PC-9 (cell line): Measurements from ENCODE around the gene CRELD1. TPM values are rescaled to one million over a fixed set of nuclear protein-coding genes. Genes with fewer than 3 reads are reported as not detected.

Experiments used
- Bru-seq: library from RNA; stranded (reverse); fragments of 400-500 nt; gene quantifications from one replicate; lab custom pipeline; 2021; lab: Mats Ljungman, UMichigan
- BruChase-seq, 2 experiments: library from RNA; stranded (reverse); fragments of 400-500 nt; gene quantifications; one replicate each; lab custom pipeline; 2021; lab: Mats Ljungman, UMichigan
- BruUV-seq: library from RNA; stranded (reverse); fragments of 400-500 nt; replicated peaks from 2 replicates; lab custom pipeline; 2021; lab: Mats Ljungman, UMichigan
- CTCF ChIA-PET: fragments of 300-600 bp; sonication (Branson Sonifier 250); formaldehyde crosslinking; loops from one replicate; lab custom pipeline; 2022; ENCODE audit warnings: antibody characterized with exemption; lab: Charles Lee
- POLR2A ChIA-PET: fragments of 300-600 bp; sonication (Branson Sonifier 250); formaldehyde crosslinking; loops from one replicate; lab custom pipeline; 2022; ENCODE audit warnings: antibody characterized with exemption; ENCODE audit not compliant: unreplicated experiment; lab: Charles Lee
- DNase-seq, 2 experiments: peaks; one replicate each; pipeline versions ENCODE4 v3.0.0 to v3.0.0-alpha.2; 2015 to 2022; ENCODE audit warnings: mixed read lengths in 1 of 2
- H2AFZ ChIP-seq: fragments of 200-600 bp; sonication (generic); 2 replicates; pipeline ENCODE4 v1.8.1; 2017; ENCODE audit warnings: antibody characterized with exemption
- H3F3A ChIP-seq: fragments of 200-600 bp; sonication (generic); 2 replicates; pipeline ENCODE4 v1.8.1; 2017; ENCODE audit warnings: antibody characterized with exemption, mild to moderate bottlenecking, low read depth; ENCODE audit not compliant: insufficient read depth
- H3K27ac ChIP-seq: fragments of 200-600 bp; sonication (generic); 2 replicates; pipeline ENCODE4 v1.6.1; 2016; ENCODE audit warnings: mixed run types
- H3K27me3 ChIP-seq: fragments of 200-600 bp; sonication (generic); 2 replicates; pipeline ENCODE4 v1.6.1; 2016; ENCODE audit warnings: low read depth, mixed run types; ENCODE audit not compliant: insufficient read depth
- H3K36me3 ChIP-seq: fragments of 200-600 bp; sonication (generic); 2 replicates; pipeline ENCODE4 v1.6.1; 2016; ENCODE audit warnings: low read depth, mixed run types
- H3K4me1 ChIP-seq: fragments of 200-600 bp; sonication (generic); replicated peaks from 2 replicates; pipeline ENCODE4 v1.6.1; 2016; ENCODE audit warnings: mixed run types; ENCODE audit not compliant: insufficient read depth
- H3K4me2 ChIP-seq: fragments of 200-600 bp; sonication (generic); 2 replicates; pipeline ENCODE4 v1.6.1; 2017; ENCODE audit warnings: mixed run types
- H3K4me3 ChIP-seq: fragments of 200-600 bp; sonication (generic); 2 replicates; pipeline ENCODE4 v1.6.1; 2016; ENCODE audit warnings: mixed run types
- H3K79me2 ChIP-seq: fragments of 200-600 bp; sonication (generic); 2 replicates; pipeline ENCODE4 v1.6.1; 2017; ENCODE audit warnings: low read depth, mixed run types
- H3K9me2 ChIP-seq: fragments of 200-600 bp; sonication (generic); 2 replicates; pipeline ENCODE4 v1.8.1; 2017; ENCODE audit warnings: mild to moderate bottlenecking; ENCODE audit not compliant: insufficient read depth
- H3K9me3 ChIP-seq: fragments of 200-600 bp; sonication (generic); 2 replicates; pipeline ENCODE4 v1.8.1; 2016; ENCODE audit warnings: low read depth; ENCODE audit not compliant: insufficient read depth
- H4K20me1 ChIP-seq: fragments of 200-600 bp; sonication (generic); 2 replicates; pipeline ENCODE4 v1.8.1; 2017; ENCODE audit not compliant: insufficient read depth
- EZH2 ChIP-seq: fragments of 200-600 bp; sonication (generic); IDR thresholded peaks from 2 replicates; pipeline ENCODE4 v1.8.0; 2017; ENCODE audit warnings: antibody characterized with exemption, low read depth
- intact Hi-C: fragments of 100-400 bp; cut with micrococcal nuclease; formaldehyde crosslinking; loops from one replicate; pipeline ENCODE4 v1.10.0; 2022; ENCODE audit not compliant: unreplicated experiment
- long read RNA-seq: library from polyadenylated mRNA; stranded (forward); transcript quantifications from one replicate; pipeline ENCODE4 v2.0.0, GENCODE V29; 2022
- total RNA-seq: library from RNA; stranded (reverse); gene quantifications from 2 replicates; pipeline ENCODE4 v1.2.3, GENCODE V29; 2021
- TF ChIP-seq, protein P1 (sequence below): fragments of 200-600 bp; sonication (generic); conservative IDR thresholded peaks from 2 replicates; pipeline ENCODE4 v1.6.1; 2017; ENCODE audit warnings: mixed run types, antibody characterized with exemption, mild to moderate bottlenecking, moderate library complexity

Gene CRELD1, protein sequence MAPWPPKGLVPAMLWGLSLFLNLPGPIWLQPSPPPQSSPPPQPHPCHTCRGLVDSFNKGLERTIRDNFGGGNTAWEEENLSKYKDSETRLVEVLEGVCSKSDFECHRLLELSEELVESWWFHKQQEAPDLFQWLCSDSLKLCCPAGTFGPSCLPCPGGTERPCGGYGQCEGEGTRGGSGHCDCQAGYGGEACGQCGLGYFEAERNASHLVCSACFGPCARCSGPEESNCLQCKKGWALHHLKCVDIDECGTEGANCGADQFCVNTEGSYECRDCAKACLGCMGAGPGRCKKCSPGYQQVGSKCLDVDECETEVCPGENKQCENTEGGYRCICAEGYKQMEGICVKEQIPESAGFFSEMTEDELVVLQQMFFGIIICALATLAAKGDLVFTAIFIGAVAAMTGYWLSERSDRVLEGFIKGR
- total RNA-seq (30.7 TPM in 2 replicates), Bru-seq, nascent RNA (percentile 55 among the genes with signal in this experiment), BruChase-seq, experiment 1, labeled RNA remaining after a 2-hour chase (percentile 75 among the genes with signal in this experiment), BruChase-seq, experiment 2, labeled RNA remaining after a 6-hour chase (percentile 60 among the genes with signal in this experiment)
- long read RNA-seq, transcript CRELD1-203 (11 exons, 1,728 nt), result major isoform, 9 of 47 reads
- long read RNA-seq, transcript CRELD1-206 (11 exons, 1,778 nt), result major isoform, 9 of 47 reads
- long read RNA-seq, transcript CRELD1-202 (10 exons, 2,696 nt), result minor isoform, 6 of 47 reads
- long read RNA-seq, partial matches to known transcripts, result 5 of 47 reads
- long read RNA-seq, other reads (novel, unspliced or antisense), result 16 of 47 reads

- H3K9me3 ChIP-seq, result no peaks in the 10 kb centered on the region
- intact Hi-C loops, result loop anchor here (1.0 to 2.0 kb wide), 3 partner anchors 16 to 141 kb away; partner anchors contain the start of genes ARPC4, IL17RC and TADA3
- CTCF ChIA-PET, result interaction anchor here (1.0 kb wide), 1 partner anchor 13 kb away, joined by 3 read pairs; no protein-coding TSS in a partner anchor
- peaks cover 23% of the 10 kb centered on the region for H3K4me1 ChIP-seq
- no peak for TF ChIP-seq EZH2
- TF ChIP-seq, protein P1, sequence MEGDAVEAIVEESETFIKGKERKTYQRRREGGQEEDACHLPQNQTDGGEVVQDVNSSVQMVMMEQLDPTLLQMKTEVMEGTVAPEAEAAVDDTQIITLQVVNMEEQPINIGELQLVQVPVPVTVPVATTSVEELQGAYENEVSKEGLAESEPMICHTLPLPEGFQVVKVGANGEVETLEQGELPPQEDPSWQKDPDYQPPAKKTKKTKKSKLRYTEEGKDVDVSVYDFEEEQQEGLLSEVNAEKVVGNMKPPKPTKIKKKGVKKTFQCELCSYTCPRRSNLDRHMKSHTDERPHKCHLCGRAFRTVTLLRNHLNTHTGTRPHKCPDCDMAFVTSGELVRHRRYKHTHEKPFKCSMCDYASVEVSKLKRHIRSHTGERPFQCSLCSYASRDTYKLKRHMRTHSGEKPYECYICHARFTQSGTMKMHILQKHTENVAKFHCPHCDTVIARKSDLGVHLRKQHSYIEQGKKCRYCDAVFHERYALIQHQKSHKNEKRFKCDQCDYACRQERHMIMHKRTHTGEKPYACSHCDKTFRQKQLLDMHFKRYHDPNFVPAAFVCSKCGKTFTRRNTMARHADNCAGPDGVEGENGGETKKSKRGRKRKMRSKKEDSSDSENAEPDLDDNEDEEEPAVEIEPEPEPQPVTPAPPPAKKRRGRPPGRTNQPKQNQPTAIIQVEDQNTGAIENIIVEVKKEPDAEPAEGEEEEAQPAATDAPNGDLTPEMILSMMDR, result no peak
- H3K9me2 ChIP-seq, result no peaks in the 10 kb centered on the region
- H3K4me2 ChIP-seq, result peak within 1 kb of the TSS; percentile 99
- peak; percentile 88 to 96 for DNase-seq
- POLR2A ChIA-PET, result interaction anchor here (0.5 to 0.8 kb wide), 5 partner anchors 17 to 292 kb away, joined by 3 to 26 read pairs (median 5); partner anchors contain the start of gene IL17RC
- H2AFZ ChIP-seq, result peak within 1 kb of the TSS; percentile 90
- H3K79me2 ChIP-seq, result peaks cover 15% of the 10 kb centered on the region
- H4K20me1 ChIP-seq, result no peaks in the 10 kb centered on the region
- H3K4me3 ChIP-seq, result peak within 1 kb of the TSS; percentile 72
- H3K27me3 ChIP-seq, result no peaks in the 10 kb centered on the region
- peak within 1 kb of the TSS; percentile 89 for H3K27ac ChIP-seq
- H3K36me3 ChIP-seq, result peaks cover 21% of the 10 kb centered on the region
- H3F3A ChIP-seq, result peaks cover 17% of the 10 kb centered on the region; the same call in 1 of the 2 replicates
- no TSS peak for BruUV-seq
Measured at GRCh38 chr3:9933561-9934234, at the start of gene CRELD1. Gene CRELD1, plus strand, starts transcription at chr3:9933834. Its CDS starts 605 bp downstream, at chr3:9934439.

DNA sequence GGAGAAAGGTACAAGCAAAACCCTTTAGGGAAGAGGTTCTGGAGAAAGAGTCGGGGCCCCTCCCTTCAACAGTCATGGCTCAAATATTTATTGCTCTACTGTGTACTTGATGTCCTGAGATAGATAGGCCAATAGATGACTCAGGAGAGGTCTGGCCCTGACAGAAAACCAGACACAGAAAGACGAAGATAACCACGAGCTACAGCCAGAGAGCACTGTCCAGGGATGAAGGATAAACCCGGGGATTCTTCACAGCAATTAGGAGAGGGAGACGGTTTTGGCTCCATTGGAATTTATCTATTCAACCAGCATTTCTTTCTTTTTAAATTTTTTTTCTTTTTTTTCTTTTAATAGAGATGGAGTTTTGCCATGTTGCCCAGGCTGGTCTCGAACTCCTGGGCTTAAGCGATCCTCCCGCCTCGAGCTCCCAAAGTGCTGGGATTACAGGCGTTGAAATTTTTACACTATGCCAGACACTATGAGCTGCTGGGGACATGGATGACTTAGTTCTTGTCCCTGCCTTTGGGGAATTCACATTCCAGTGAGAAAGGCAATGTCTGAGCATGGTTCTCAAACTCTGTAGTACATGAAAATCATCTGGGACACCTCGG is 49.0 kb upstream of the CRELD1 start:
- TSS peak; percentile 99 for BruUV-seq
- H3K4me2 ChIP-seq, result peak overlapping the region; percentile 73
- no peaks in the 10 kb centered on the region for H3K36me3 ChIP-seq
- peak; percentile 62 to 88 for DNase-seq
- H3K9me3 ChIP-seq, result no peaks in the 10 kb centered on the region
- intact Hi-C loops, result loop anchor here (2.0 kb wide), 1 partner anchor 40 kb away; the partner anchor contains the start of gene RPUSD3
- H3K27ac ChIP-seq, result peak overlapping the region; percentile 93
- peaks cover 29% of the 10 kb centered on the region for H3K4me1 ChIP-seq
- H2AFZ ChIP-seq, result no peak overlapping the region
- H3F3A ChIP-seq, result peaks cover 28% of the 10 kb centered on the region
- no peaks in the 10 kb centered on the region for H3K27me3 ChIP-seq
- POLR2A ChIA-PET, result interaction anchor here (0.6 to 0.7 kb wide), 2 partner anchors 81 to 92 kb away, joined by 3 to 4 read pairs; partner anchors contain the start of gene ARPC4
- H3K79me2 ChIP-seq, result no peaks in the 10 kb centered on the region
- TF ChIP-seq, protein P1, result no peak
- no peak for TF ChIP-seq EZH2
- no peaks in the 10 kb centered on the region for H4K20me1 ChIP-seq
- H3K4me3 ChIP-seq, result no peak overlapping the region
- H3K9me2 ChIP-seq, result no peaks in the 10 kb centered on the region
- CTCF ChIA-PET, result interaction anchor here (0.6 kb wide), 1 partner anchor 10 kb away, joined by 8 read pairs; no protein-coding TSS in a partner anchor
